NCI-H69 (cell line): ENCODE measurements around the gene AMBP.
"Not testable (repeated sequence)": the region's sequence is repeated elsewhere in the genome, so short reads cannot be mapped to it uniquely, and the experiment has no call there.

Source experiments
- DNase-seq: peaks from one replicate; lab custom pipeline; 2025; lab: John Stamatoyannopoulos, UW

The AMBP gene

DNA sequence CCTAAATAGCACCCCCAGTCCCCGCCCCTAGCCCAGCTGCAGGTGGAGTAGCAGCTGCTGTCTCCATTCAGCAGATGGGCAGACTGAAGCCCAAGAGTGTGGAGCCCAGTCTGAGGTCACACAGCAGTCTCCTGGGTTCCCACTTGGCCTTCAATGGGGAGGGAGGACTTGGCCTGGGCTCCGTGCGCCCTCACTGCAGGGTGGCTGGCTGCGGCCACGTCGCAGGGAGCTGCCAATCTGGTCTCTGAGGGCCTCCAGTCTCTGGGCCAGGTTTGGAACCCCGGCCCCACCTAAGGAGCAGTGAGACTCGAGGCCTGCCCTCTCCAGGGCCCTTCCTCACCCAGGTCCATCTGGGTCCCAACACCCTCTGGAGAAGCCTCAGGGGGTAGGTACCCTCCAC lies 13.6 kb upstream of the AMBP start:
- no peak for DNase-seq

DNA sequence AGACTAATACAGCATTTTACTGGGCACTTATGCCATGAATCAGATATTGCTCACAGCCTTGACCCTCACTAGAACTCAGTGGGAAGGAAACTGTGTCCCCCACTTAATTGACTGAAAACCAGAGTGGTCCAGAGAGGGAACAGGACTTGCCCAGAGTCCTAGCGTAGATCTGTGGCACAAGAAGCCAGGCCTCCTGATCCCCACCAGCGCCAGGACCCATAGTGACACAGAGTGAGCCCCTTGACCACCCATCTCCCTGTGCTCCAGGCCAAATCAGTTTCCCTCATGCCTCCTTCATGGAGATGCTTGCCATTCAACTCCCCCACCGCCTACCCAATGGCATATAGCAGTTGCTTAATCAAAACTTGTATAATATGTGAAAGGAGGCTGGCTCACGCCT lies 12.7 kb upstream of the AMBP start:
- DNase-seq = no peak

DNA sequence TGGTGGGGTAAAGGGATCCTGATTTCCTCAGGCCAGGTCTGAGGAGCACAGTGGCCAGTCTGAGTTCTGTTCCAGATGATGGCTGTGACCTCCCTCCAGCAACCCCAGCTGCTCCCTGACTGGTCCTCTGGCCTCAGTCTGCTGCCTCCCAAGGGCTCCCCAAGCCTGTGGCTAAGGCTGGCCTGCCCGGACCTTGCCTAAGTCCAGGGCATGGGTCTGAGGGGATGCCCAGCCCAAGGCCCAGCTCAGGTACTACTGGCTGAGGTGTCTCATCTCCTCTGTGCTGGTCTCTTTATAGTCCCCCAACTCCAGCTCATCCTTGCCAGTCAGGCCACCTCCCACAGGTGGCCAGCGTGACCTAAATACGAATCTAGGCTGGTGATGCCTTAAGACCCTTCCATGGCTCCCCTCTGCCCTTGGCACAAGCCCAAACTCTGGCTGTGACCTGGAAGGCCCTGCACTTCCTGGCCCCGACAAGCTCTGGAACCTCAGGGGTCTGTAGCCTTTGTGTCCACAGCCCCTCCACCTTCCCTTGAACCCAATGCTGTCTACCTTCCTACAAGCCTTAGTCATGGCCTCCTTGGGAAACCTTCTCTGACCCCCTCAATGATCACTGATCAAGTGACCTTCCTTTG lies 11.2 kb upstream of the AMBP start:
- DNase-seq = no peak

DNA sequence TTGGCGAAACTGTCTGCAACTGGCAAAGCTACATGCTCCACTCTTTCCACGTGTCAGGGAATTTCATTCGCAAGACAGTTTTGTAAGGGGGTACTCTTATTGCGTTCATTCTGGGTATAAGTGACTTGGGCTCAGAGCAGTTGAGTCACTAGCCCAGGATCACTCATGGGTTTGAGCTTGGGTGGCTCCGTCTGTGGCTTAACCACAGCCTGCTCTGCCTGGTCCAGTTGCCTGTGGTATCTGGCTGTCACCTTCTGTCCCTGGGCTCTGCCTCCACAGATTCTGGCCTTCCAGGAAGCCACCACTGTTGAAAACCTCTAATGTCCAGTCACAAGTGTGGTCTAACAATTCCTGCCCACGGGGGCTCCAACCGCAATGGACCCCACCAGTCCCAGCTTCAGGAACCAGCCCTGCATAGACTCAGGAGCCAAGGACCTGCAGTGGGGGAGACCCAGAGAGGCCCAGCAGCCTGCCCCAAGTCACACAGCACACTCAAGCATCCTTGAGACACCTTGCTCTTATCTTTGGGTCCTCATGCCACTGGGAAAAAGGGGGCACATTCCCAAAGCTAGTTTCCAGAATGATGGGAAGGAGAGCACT lies 10.6 kb upstream of the AMBP start:
- DNase-seq = no peak

DNA sequence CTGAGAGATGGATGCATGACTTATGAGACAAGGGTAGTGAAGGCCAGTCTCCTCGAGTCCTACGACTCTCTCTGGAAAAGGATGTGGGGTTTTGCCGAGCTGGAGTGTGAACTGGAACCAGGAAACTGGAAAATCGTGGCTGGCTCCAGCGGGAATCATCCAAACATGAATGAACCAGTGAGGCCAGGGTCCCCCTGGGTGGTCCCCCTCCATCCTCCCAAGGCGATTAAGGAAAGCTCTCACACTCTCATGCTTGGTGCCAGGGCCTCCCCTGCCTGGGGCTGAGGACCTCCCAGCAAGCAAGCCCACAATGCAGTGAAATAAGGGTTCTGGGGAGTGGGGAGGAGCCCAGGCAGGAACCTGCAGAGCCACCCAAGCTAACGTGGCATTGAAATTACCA lies 9.6 kb upstream of the AMBP start:
- DNase-seq = no peak

DNA sequence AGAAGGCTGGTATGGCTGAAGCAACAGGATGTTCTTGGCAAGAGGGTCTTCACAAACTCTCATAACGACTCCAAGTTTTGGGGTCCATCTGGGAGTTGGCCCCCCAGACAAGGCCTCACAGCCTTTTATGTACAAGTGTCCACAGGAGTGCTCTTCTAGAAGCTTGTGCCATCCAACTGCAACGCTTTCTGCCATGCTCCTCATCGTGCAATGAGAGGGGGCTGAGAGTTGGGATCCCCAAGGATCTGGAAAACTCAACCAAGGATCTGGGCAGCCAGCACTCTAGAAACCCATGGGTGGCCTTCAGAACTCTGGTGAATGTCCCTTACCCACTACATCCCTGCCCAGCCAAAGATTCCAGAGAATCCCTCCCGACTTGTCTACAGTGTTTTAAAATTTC lies 8.5 kb upstream of the AMBP start:
- DNase-seq = no peak

DNA sequence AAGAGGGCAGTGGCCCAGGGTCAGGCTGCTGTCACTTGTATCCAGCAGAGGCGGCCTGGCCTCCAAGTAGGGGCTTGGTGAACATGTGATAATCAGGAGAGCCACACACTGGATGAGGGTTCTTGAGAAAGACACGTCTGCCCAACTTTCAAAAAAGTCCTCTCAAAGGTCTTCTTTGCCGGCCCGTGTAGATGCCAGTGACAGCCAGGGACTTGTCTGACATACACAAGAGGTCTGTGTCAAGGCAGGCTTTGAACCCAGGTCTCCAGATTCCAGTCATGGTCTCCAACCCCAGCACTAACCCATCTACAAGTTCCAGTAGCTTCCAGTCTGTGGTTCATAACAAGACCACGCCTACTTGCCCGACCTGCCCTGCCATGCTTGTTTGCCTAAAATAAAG lies 7.9 kb upstream of the AMBP start:
- no peak for DNase-seq

DNA sequence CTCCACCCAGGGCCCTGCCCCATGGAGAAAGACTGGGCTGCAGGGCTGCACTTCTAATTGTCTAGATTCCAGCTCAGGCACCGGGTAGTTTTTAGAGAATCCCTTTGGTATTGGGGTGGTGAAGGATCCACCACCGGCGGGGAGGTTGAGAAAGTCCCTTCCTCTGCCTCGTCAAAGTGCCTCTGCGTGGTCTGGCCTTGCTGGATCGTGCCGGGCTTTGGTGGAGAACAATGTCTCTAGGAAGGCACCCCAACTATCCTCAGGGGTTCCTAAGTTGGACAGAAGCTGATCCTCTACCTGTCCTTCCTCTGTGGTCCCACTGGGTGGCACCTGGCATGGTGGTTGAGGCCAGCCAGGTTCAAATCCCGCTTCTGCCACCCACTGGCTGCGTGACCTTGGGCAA lies 7.3 kb upstream of the AMBP start:
- no peak for DNase-seq

DNA sequence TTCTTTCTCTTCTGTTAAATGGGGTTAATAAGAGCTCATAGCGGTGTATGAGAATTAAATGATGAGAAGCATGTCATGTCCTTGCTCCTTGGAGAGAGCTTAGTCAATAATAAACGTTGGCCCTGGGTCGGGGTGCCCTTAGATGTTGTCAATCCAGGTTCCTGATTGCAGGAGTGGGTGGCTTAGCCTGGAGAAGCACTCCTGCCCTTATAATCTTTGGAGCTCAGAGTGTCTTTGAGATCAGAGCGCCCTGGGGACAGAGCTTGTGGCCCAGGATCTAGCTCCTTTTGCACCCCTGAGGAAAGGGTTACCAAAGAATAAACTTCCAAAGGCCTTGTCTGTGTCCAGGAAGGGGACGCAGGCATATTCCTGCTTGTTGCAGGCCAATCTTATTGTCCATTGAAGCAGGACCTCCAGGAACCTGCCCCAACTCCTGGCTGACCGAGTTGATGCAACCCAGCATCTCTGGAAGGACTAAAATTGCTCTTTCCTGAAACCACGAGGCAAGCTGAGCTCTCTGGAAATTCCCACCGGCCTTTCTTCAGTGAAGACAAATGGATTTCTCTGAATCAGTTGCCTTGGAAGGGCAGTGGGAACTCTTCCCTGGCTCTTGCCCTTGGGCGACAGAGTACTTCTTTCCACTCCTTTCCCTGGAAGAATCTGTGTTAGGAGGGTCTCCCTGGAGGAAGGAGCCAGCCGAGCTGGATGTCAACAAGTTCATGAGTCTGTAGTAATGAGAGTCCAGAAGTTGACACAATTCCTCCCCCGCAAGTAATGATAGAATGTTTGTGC lies 6.4 kb upstream of the AMBP start:
- no peak for DNase-seq

DNA sequence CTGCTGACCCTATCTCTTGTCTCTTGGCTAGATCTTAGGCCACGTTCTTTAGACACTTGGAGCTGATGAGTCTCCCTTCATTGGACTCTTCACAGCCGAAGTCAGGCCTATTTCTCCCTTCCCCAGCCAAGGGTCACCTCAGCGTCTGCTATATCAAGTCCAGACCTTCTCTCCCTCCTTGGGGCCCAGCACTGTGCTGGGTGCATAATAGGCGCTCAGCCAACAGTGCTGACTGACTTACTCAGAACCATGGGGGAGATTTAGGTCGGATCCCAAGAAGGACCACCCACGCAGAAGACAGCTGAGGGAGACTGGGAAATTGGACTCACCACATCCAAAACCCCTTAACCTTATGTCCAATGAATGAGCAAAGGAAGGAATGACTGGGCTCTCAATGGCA lies 5.6 kb upstream of the AMBP start:
- DNase-seq = no peak

DNA sequence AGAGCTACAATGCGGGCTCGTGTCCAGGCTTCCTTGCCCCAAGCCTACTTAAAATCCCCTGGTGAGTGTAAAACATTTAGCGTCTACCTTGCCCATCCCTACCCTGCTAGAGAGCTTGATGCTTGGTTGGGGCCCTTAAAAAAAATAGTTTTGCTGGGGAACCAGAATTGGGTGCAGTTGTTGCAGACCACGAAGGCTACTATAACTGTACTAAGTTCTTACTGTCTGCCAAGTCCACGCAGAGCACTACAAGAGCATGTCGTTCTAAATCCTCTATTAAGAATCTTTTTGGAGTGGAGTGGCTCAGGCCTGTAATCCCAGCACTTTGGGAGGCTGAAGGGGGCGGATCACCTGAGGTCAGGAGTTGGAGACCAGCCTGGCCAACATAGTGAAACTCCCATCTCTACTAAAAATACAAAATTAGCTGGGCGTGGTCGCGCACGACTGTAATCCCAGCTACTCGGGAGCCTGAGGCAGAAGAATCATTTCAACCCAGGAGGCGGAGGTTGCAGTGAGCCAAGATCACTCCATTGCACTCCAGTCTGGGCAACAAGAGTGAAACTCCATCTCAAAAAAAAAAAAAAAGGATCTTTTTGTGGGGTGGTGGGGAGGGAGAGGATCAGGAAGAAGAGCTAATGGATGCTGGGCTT lies 4.8 kb upstream of the AMBP start:
- DNase-seq = not testable (repeated sequence)

DNA sequence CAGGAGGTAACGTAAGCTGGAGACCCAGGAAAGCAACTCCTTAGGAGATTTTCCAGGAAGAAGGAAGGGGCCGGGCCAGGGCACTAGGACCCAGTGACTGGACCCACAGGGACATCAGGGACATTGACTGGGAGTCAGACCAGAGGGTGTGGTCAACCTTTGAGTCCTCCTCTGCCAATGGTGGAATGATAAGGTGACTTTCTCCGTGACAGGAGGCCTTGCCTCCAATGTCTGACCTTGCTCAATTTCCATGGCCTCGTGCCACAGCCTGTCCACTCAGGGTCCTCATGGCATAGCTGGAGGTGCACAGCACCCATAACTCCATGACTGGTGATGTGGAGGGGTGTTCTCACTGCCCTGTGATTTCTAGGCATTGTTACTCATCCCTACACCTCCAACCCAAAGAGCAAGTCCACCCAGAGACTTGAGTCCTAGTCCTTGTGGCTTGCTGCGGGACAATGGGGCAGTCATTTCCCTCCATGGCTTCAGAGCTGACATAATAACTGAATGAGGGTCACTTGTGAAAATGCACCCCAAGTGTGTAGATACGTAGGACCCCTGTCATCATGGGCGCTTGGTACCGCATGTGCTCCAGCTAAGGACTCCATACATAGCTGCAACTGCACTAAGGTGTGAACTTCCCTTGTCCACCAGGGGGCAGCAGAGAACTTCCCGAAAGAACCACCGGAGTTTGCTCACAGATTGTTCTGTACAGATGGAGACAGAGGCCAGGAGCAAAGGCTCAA lies 4.1 kb upstream of the AMBP start:
- peak; percentile 85 for DNase-seq

DNA sequence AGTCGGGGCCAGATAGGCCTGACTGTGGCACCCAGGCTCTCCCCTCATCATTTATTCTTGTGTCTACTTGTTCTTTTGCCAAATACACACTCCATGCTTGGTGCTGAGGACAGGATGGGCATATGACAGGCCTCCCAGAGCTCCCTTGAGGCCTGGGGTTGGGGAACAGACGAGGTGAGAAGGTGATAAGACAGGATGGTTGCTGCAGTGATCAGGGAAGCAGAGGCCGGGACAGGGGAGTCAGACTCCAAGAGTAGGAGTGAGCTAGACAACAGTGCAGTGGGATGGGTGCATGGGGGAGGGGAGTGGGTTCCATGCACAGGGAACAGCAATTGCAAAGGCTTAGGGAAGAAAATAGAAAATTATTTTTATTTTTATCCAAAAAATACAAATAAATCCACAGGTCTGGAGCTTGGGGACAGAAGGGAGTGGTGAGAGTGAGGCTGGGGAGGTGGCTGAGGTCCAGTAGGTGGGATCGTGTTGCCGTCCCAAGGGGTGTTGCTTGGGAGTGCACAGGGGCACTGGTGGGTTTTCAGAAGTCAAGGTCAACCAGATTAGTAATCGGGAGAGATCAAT lies 3.4 kb upstream of the AMBP start:
- DNase-seq = no peak

DNA sequence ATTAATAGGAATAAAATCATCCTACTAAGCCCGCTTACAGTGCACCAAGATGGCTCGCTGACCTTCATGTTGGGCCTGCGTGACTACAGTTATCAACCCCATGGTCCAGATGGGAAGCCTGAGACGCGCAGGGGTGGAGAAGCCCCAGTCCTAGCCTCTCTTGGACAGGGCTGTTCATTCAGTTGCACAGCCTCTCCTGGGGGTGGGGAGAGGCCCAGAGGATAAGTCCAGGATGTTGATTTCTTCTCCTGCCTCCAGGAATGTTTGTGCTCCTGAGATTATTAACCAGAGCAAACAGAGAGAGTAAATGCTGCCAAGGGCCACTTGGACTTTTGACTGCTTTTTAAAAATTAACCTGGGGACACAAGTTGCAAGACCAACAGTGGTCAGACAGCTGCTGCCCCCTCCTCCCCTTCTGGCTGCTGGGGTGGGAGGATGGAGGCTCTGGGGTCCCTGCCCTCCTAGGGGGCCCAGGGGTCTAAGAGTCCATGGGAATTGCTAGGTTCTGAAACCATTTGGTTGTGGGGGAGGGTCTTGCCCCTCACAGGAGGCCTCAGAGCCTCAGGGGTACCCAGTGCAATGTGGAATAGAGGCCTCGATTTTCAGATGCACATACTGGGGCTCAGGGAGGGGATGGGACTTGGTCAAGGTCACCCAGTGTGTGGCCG lies 2.8 kb upstream of the AMBP start:
- DNase-seq = no peak

DNA sequence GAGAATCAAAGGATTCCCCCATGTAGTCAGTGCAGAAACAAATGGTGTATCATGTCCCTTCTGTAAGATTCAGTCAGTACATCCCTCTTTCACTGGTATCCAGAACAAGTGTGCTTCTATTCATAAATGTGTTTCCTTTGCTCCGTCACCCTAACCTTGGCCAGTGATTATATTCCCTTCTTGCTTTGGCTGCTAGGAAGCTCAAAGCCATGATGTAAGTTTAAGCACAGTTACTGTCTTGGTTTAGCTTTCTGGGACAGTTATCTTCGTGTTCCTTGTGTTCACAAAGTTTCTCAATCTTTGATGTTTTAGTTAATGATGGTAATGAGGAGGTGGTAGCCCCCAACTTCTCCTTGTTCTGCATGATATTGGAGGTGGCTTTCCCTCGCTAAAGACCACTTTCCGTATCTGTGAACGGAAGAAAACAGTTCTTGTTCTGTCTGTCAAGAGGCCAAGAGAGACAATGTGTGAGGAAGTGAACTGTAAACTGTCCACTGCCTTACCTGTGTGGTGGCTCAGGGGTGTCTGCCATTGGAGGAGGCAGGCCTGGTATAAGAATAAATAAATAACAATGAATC lies 2.2 kb upstream of the AMBP start:
- DNase-seq = no peak

DNA sequence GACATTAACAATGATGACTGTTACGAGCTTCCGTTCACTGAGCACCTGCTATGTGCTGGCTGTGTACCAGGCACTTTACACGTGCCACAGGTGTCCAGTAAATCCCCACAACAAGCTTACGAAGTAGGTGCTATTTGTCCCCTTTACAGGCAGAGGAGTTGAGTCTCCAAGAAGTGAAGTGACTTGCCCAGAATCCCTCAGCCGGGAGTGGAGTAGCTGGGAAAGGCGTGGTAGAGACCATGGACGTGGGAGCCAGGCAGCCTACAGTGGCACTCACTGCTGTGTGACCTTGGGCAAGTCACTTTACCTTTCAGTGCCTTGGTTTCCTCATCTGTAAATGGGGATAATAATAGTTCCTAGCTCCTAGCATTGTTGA lies 669 bp upstream of the AMBP start:
- no peak for DNase-seq

DNA sequence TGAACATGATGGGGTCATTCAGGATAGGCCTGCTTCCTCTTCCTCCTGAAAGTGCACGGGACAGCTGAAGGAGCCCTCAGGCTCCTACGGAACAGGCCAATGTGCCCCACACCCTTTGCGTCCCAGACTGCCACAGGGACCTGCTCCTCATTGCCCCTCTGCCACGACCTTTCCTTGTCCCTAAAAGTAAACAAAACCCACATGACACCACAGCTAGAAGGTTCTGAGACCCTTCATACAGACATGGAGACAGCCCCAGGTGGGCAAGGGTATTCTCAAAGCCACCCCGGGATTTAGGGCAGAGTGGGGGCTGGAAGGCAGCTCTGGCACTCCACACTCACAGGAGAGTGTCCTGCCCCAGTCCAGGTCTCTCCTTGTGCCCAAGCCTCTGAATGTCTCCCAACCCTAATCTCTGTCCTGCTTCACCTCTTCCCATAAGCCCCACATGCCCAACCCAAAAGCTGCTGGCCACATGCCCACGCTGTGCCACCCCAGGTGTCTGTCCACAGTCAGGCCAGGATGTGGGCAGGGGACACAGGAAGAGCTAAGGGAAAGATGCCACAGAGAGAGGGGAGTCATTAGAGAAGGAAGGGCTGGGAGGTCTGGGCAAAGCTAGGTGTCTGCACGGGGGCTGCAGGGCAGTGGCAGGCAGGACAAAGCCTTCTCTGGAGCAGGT lies 800 bp downstream of the AMBP start:
- no peak for DNase-seq

DNA sequence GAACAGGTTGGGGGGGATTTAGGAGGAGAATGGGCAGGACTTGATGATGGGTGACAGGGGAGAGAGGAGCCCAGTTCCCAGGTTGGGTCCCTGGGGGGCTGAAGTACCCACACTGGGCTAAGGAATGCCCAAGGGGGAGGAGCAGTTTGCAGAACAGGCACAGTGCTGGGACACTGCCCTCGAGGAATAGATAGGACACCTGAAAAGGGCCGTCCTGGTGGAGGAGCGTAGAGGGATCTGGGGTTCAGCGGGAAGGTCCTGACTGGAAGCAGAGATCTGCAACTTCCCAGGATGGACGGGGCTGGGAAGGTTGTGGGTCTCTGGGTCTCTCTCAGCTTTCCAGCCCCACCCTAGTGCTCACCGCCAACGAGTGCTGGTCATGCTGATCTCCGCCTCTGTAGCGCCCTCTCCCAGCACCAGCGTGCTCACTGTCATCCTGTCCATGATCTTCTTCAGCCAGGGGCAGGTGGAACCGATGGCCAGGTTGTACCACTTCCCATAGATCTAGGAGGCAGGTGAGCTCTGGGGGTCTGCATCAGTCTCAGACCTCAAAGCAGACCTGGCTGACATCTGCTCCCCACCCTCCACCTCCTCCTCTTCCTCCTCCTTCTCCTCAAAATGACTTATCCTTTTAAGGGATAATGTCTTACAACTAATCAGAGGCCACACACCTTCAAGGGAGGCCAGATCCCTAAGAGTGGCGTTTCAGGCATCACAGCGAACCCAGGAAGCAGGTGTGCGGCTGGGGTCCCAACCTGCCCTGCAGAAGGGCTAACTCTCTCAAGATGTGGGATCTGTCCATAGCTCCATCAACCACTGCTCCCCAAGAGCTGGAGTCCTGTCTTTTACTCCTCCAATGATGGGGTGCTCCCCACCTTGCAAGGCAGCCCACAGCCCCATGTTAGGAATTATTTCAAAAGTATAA lies 1.6 kb downstream of the AMBP start:
- DNase-seq = no peak

DNA sequence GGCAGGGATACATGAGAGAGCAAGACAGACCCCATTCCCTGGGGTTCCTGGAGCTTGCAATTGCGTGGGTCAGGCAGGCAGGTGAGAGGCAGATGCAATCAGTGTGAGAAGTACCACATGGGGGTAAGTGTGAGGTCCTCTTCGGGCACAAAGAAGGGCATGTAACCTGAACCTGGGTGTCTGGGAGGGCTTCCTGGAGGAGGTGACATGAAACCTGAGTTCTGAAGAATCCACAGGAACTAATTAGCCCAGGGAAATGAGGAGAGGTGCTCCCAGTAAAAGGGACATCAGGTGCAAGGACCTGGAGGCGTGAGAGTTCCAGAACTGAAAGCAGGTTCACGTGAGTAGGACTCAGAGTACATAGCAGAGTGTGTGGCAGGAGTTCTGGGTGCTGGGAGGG lies 2.5 kb downstream of the AMBP start:
- no peak for DNase-seq
